ENCODE measurements around the gene PAXX. TPM values are rescaled to one million over a fixed set of nuclear protein-coding genes. Genes with fewer than 3 reads are reported as not detected.

Gene PAXX
- total and polyA plus RNA-seq, 8 donors: 11.9 to 206 (median 92.0) TPM

- H3K4me1 ChIP-seq: peaks cover 18 to 35% (median 29%) of the 10 kb centered on the region in 4 donors
- intact Hi-C loops (cut with DNase I; ENCODE audit: low total_unique reads): no loop called here
- H3K27me3 ChIP-seq: peaks cover 0 to 14% (median 0%) of the 10 kb centered on the region in 3 donors
- no peak for TF ChIP-seq CTCF (IDR thresholded peaks at IDR 0.05)
- no peaks in the 10 kb centered on the region for H3K9me3 ChIP-seq
- no peak overlapping the region for H3K27ac ChIP-seq
- no peak for DNase-seq
- no peaks in the 10 kb centered on the region for H3K36me3 ChIP-seq
- 85 to 94% (median 88%) methylated on average over 11 to 15 of the region's 15 CpGs for WGBS, 5 donors
- no peak overlapping the region for H3K4me3 ChIP-seq
Measured at GRCh38 chr9:136963341-136963740, 28.9 kb upstream of the PAXX start.

GRCh38 chr9:136963751-136964150 lies 28.5 kb upstream of the PAXX start:
- no peak for TF ChIP-seq POLR2AphosphoS5 (IDR thresholded peaks at IDR 0.05)
- TF ChIP-seq CTCF (IDR thresholded peaks at IDR 0.05): no peak
- TF ChIP-seq EP300 (IDR thresholded peaks at IDR 0.05): no peak
- TF ChIP-seq POLR2A (IDR thresholded peaks at IDR 0.05): no peak

GRCh38 chr9:136964171-136964689 lies 28.0 kb upstream of the PAXX start:
- peaks cover 0 to 16% (median 0%) of the 10 kb centered on the region in 3 donors for H3K27me3 ChIP-seq
- H3K27ac ChIP-seq: no peak overlapping the region
- H3K4me1 ChIP-seq: peaks cover 18 to 35% (median 29%) of the 10 kb centered on the region in 4 donors
- TF ChIP-seq POLR2A (IDR thresholded peaks at IDR 0.05): no peak
- TF ChIP-seq EP300 (IDR thresholded peaks at IDR 0.05): no peak
- no peak for TF ChIP-seq POLR2AphosphoS5 (IDR thresholded peaks at IDR 0.05)
- no peak for TF ChIP-seq CTCF (IDR thresholded peaks at IDR 0.05)
- H3K4me3 ChIP-seq: no peak overlapping the region
- DNase-seq: peak; percentile 48 to 77
- no peaks in the 10 kb centered on the region for H3K36me3 ChIP-seq
- intact Hi-C loops (cut with DNase I; ENCODE audit: low total_unique reads): no loop called here
- WGBS, 5 donors: 34 to 62% (median 46%) methylated on average over 7 to 22 of the region's 22 CpGs
- no peaks in the 10 kb centered on the region for H3K9me3 ChIP-seq

More at GRCh38 chr9:136963751-136964150, 28.5 kb upstream of the PAXX start:
- H3K9me3 ChIP-seq: no peaks in the 10 kb centered on the region
- 85 to 93% (median 89%) methylated on average over 9 to 12 of the region's 12 CpGs for WGBS, 5 donors
- DNase-seq: no peak
- no peaks in the 10 kb centered on the region for H3K36me3 ChIP-seq
- H3K4me1 ChIP-seq: peaks cover 18 to 35% (median 29%) of the 10 kb centered on the region in 4 donors
- H3K27ac ChIP-seq: no peak overlapping the region
- intact Hi-C loops (cut with DNase I; ENCODE audit: low total_unique reads): no loop called here
- H3K27me3 ChIP-seq: peaks cover 0 to 16% (median 0%) of the 10 kb centered on the region in 3 donors
- no peak overlapping the region for H3K4me3 ChIP-seq

GRCh38 chr9:136964833-136965422 lies 27.3 kb upstream of the PAXX start:
- Histone ChIP-seq H3K36me3 (no peaks in the 10 kb centered on the region), H3K4me3 (no peak overlapping the region), H3K27ac (no peak overlapping the region), H3K4me1 (peaks cover 18 to 35% (median 29%) of the 10 kb centered on the region in 4 donors), H3K9me3 (no peaks in the 10 kb centered on the region), H3K27me3 (peaks cover 0 to 16% (median 0%) of the 10 kb centered on the region in 3 donors)
- TF ChIP-seq EP300 (IDR thresholded peaks at IDR 0.05): no peak
- TF ChIP-seq POLR2AphosphoS5 (IDR thresholded peaks at IDR 0.05): no peak
- TF ChIP-seq POLR2A (IDR thresholded peaks at IDR 0.05): no peak
- intact Hi-C loops (cut with DNase I; ENCODE audit: low total_unique reads): no loop called here
- 74 to 80% (median 77%) methylated on average over 26 of the region's 26 CpGs for WGBS, 5 donors
- DNase-seq: no peak

Measured in stomach (tissue), 9 donors.